Transverse colon (tissue), 4 donors: ENCODE results near the gene MTHFSD. TPM values are rescaled to one million over a fixed set of nuclear protein-coding genes. Genes with fewer than 3 reads are reported as not detected.

Source experiments
- DNase-seq: peaks from one replicate; pipeline ENCODE4 v3.0.0-alpha.2; 2019
- H3K27ac ChIP-seq, 4 donors: fragments of 200-600 bp; sonication (generic); 2 replicates each; pipeline ENCODE4 v1.5.1; 2016 to 2018; ENCODE audit warnings: inconsistent platforms in 4 of 4
- H3K27me3 ChIP-seq: fragments of 200-600 bp; sonication (generic); 2 replicates; pipeline ENCODE4 v1.5.1; 2017; ENCODE audit warnings: inconsistent platforms
- H3K36me3 ChIP-seq, 4 donors: fragments of 200-600 bp; sonication (generic); 2 replicates each; pipeline ENCODE4 v1.5.1; 2017 to 2019; ENCODE audit warnings: inconsistent platforms in 4 of 4
- H3K4me1 ChIP-seq, 4 donors: fragments of 200-600 bp; sonication (generic); 2 replicates each; pipeline ENCODE4 v1.5.1; 2017 to 2020; ENCODE audit warnings: inconsistent platforms in 4 of 4
- H3K4me3 ChIP-seq, 4 donors: fragments of 200-600 bp; sonication (generic); 1 replicate in 1 of 4; 2 replicates in 3 of 4; pipeline versions ENCODE4 v1.5.1 to v1.6.1; 2017 to 2019; ENCODE audit warnings: inconsistent platforms in 4 of 4
- H3K9me3 ChIP-seq, 2 donors: fragments of 200-600 bp; sonication (generic); 2 replicates each; pipeline ENCODE4 v1.5.1; 2017 to 2019; ENCODE audit warnings: inconsistent platforms in 2 of 2
- CTCF ChIP-seq, 5 experiments: fragments of 200-600 bp in 3 of 5; fragments of 450-650 bp in 2 of 5; sonication (generic) in 3 of 5; IDR thresholded peaks; 1 replicate in 2 of 5; 2 replicates in 3 of 5; pipeline ENCODE4 v1.5.1; 2016 to 2017; ENCODE audit warnings: antibody characterized with exemption in 5 of 5, inconsistent platforms in 3 of 5, mild to moderate bottlenecking in 2 of 5, moderate library complexity in 1 of 5
- EP300 ChIP-seq: sonication (generic); formaldehyde crosslinking; IDR thresholded peaks from one replicate; pipeline ENCODE4 v1.6.1; 2017; ENCODE audit warnings: antibody characterized with exemption, low read depth
- POLR2A ChIP-seq: fragments of 450-650 bp; IDR thresholded peaks from one replicate; pipeline ENCODE4 v1.6.1; 2016; ENCODE audit warnings: antibody characterized with exemption, mild to moderate bottlenecking, moderate library complexity
- POLR2AphosphoS5 ChIP-seq, 3 donors: sonication (generic); formaldehyde crosslinking; IDR thresholded peaks; one replicate each; pipeline ENCODE4 v1.6.1; 2016; ENCODE audit warnings: antibody characterized with exemption in 3 of 3
- WGBS, 2 donors: methylation state at CpG; one replicate each; pipeline ENCODE4 v1.1.5; 2018; ENCODE audit warnings: low coverage in 1 of 2; 5-methylcytosine and 5-hydroxymethylcytosine counted together
- in situ Hi-C, 4 donors: fragments of 200-750 bp; cut with MboI; loops; one replicate each; pipeline versions ENCODE4 v1.15.0 to v1.15.1; 2017; ENCODE audit warnings: low sequenced_read_pairs in 3 of 4, low pct_ligation_motif_present in 1 of 4, low pct_unique_long_range_greater_than_20kb in 1 of 4
- intact Hi-C: fragments of 100-400 bp; cut with DNase I; formaldehyde crosslinking; loops from one replicate; pipeline ENCODE4 v1.15.1; 2023; ENCODE audit warnings: low total_unique reads
- total RNA-seq, 4 donors: library from RNA; depleted of rRNA; stranded (reverse); fragments of >200 nt; gene quantifications; one replicate each; pipeline ENCODE4 v1.1.0, GENCODE V29; 2016

The MTHFSD gene
- total RNA-seq, 4 donors from 2014 or later = 25.4 to 51.1 (median 30.0) TPM

DNA sequence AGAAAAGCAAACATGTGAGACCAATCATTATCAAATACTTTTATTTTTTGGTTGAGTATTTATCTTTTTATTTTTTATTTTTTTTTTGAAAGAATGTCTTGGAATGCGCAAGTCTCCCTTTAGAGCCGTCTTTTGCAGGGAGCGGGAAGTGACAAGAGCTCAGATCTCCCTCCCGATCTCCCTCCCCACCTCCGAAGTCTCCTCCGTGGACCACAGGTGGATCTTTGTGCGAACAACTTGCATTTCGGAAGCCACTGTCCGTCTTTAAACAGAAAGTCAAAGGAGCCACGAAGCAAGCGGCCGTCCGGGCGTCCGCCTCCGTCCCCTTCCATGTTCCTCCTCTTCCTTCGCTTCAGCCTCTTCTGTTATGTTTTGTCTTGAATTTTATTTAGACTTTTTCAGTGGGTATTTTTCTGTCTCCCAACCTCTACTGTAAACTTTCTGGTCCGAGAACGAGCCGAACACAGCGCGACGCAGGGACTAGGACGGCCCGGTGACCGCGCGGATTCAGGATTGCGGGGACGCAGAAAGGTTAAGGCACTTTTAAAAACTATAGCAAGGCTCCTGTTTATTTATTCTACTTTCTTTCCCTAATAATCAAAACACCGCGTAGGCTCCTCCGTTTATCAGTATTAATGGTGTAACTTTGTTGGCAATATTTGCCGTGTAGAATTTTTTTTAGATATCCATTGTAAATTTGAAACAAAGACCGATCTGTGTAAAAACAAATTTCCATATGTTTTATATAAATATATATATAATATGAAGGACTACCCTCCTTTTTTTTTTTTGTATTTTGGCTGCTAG, 41.4 kb downstream of the MTHFSD start:
- Histone ChIP-seq H3K36me3 (no peaks in the 10 kb centered on the region), H3K27ac (peak overlapping the region; percentile 94 to 99 (median 96)), H3K4me3 (peak overlapping the region; percentile 47 to 69 (median 56)), H3K27me3 (peaks cover 97% of the 10 kb centered on the region), H3K9me3 (no peaks in the 10 kb centered on the region), H3K4me1 (peaks cover 0 to 20% (median 6%) of the 10 kb centered on the region in 4 donors)
- DNase-seq = no peak
- in situ Hi-C loops (loop anchor here (5.0 to 25.0 kb wide), 6 partner anchors 171 to 701 kb away; no protein-coding TSS in a partner anchor), intact Hi-C loops (loop anchor here (5.0 kb wide), 2 partner anchors 51 to 151 kb away; no protein-coding TSS in a partner anchor)
- TF ChIP-seq POLR2A (no peak), EP300 (no peak), POLR2AphosphoS5 (IDR thresholded peaks at IDR 0.05) (peak in 2 of 3 donors; percentile 4 to 17), CTCF (IDR thresholded peaks at IDR 0.05) (no peak)
- WGBS, 2 donors = 29 to 33% methylated on average over 31 to 35 of the region's 35 CpGs

DNA sequence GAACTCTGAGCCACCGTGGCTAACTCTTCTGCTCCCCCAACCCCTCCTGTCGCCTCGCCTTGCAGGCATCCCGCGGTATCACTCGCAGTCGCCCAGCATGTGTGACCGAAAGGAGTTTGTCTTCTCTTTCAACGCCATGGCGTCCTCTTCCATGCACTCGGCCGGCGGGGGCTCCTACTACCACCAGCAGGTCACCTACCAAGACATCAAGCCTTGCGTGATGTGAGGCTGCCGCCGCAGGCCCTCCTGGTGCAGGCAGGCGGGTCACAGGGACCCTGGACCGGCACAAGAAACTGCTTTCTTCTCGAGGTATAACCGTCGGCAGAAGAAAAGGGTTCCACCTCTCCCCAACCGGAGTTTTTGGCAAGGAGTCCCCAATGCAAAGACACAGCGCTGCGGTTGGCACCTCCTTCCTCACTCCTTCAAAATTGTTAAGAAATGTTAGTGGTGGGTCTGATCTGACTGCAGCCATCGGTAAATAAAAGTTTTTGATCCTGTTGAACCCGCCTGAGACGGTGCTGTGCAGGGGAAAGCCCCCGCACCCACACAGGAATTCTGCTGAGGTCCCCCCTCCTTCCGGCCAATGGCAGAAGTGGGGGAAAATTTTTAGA, 42.1 kb downstream of the MTHFSD start:
- TF ChIP-seq CTCF (IDR thresholded peaks at IDR 0.05) (no peak), POLR2AphosphoS5 (IDR thresholded peaks at IDR 0.05) (peak in 1 of 3 donors; percentile 3)
- Histone ChIP-seq H3K4me3 (peak overlapping the region; percentile 47 to 69 (median 56)), H3K36me3 (no peaks in the 10 kb centered on the region), H3K4me1 (peaks cover 0 to 21% (median 4%) of the 10 kb centered on the region in 4 donors), H3K9me3 (no peaks in the 10 kb centered on the region), H3K27me3 (peaks cover 98% of the 10 kb centered on the region), H3K27ac (peak overlapping the region; percentile 94 to 99 (median 96))
- WGBS, 2 donors = 11 to 20% methylated on average over 5 to 29 of the region's 29 CpGs
- intact Hi-C loops (loop anchor here (5.0 kb wide), 2 partner anchors 51 to 151 kb away; no protein-coding TSS in a partner anchor), in situ Hi-C loops (loop anchor here (5.0 to 25.0 kb wide), 6 partner anchors 171 to 701 kb away; no protein-coding TSS in a partner anchor)
- DNase-seq = no peak

DNA sequence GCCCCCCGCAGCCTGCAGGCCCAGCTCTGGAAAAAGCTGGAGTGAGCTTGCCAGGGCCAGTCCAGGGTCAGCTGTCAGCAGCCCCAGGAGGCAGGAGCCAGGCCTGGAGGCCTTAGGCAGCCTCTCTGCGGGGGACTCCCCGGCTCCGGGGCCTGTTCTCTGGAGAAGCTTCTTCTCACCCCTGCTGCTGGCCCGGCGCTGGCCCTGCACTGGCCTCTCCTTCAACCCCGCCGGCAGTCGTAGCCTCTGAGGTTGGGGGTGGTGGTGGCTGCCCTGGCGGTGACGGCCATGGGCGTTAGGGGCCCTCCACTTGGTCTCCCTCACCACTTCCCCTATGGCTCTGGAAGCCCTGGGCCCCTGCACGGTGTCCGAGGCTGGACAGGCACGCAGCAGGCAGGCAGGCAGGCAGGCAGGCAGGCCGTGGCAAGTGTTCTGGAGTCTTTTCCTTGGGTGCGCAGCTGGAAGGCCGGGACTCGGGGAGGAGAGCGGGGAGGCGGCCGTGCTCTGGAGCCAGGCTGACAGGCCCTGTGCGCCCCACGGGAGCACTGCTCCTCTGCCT, 42.7 kb downstream of the MTHFSD start:
- intact Hi-C loops = loop anchor here (5.0 kb wide), 2 partner anchors 50 to 150 kb away; no protein-coding TSS in a partner anchor
- Histone ChIP-seq H3K27ac (peak overlapping the region; percentile 94 to 99 (median 96)), H3K9me3 (no peaks in the 10 kb centered on the region), H3K36me3 (no peaks in the 10 kb centered on the region), H3K4me1 (peaks cover 0 to 20% (median 4%) of the 10 kb centered on the region in 4 donors), H3K4me3 (peak overlapping the region; percentile 47 to 69 (median 56)), H3K27me3 (peaks cover 100% of the 10 kb centered on the region)
- DNase-seq = no peak
- TF ChIP-seq POLR2A (no peak), POLR2AphosphoS5 (IDR thresholded peaks at IDR 0.05) (no peak), CTCF (IDR thresholded peaks at IDR 0.05) (no peak), EP300 (no peak)
- in situ Hi-C loops = loop anchor here (5.0 to 25.0 kb wide), 6 partner anchors 170 to 700 kb away; no protein-coding TSS in a partner anchor
- WGBS, 2 donors = 18% methylated on average over 16 of the region's 24 CpGs; no CpG with 5 or more reads in 1 of the 2 donors
